GM12891 (cell line): Measurements from ENCODE around the gene RARB.

ENCODE experiments used
- PAX5 ChIP-seq: IDR thresholded peaks from 2 replicates; pipeline ENCODE4 v1.6.1; 2011; ENCODE audit warnings: low read length, moderate library complexity, mild to moderate bottlenecking; ENCODE audit not compliant: insufficient read depth, severe bottlenecking
- POLR2A ChIP-seq: IDR thresholded peaks from 2 replicates; pipeline ENCODE4 v1.6.1; 2011; ENCODE audit warnings: low read depth, low read length, control low read depth
- POLR2AphosphoS5 ChIP-seq: IDR thresholded peaks from 2 replicates; pipeline ENCODE4 v1.6.1; 2011; ENCODE audit warnings: low read depth, low read length, control low read depth
- SPI1 ChIP-seq: IDR thresholded peaks from 2 replicates; pipeline ENCODE4 v1.6.1; 2011; ENCODE audit warnings: low read depth, low read length, control low read depth
- TAF1 ChIP-seq: IDR thresholded peaks from 2 replicates; pipeline ENCODE4 v1.6.1; 2011; ENCODE audit warnings: low read depth, low read length, control low read depth

- TF ChIP-seq TAF1 (no peak), POLR2A (no peak), SPI1 (no peak), POLR2AphosphoS5 (no peak), PAX5 (no peak)
These were observed 67.2 kb downstream of the RARB start for GRCh38 chr3:25495304-25495703.
